Gastroesophageal sphincter (tissue), 4 donors: ENCODE results near the gene HSF4. TPM values are rescaled to one million over a fixed set of nuclear protein-coding genes. Genes with fewer than 3 reads are reported as not detected.

ENCODE experiments used
- ATAC-seq: fragments of 150-250 bp; one replicate; pipeline ENCODE4 v1.9.1; 2016; ENCODE audit warnings: mild to moderate bottlenecking, moderate library complexity
- H3K27ac ChIP-seq, 4 donors: fragments of 200-600 bp; sonication (generic) in 3 of 4; 1 replicate in 3 of 4; 2 replicates in 1 of 4; pipeline ENCODE4 v1.5.1; 2016 to 2019
- H3K27me3 ChIP-seq: fragments of 200-600 bp; sonication (generic); one replicate; pipeline ENCODE4 v1.5.1; 2019
- H3K36me3 ChIP-seq, 2 donors: fragments of 200-600 bp; sonication (generic); one replicate each; pipeline ENCODE4 v1.5.1; 2019; ENCODE audit warnings: control low read depth in 1 of 2
- H3K4me1 ChIP-seq, 3 donors: fragments of 200-600 bp; sonication (generic); 1 replicate in 2 of 3; 2 replicates in 1 of 3; pipeline ENCODE4 v1.5.1; 2016 to 2019; ENCODE audit warnings: control low read depth in 2 of 3
- H3K4me3 ChIP-seq, 2 donors: fragments of 200-600 bp; sonication (generic); one replicate each; pipeline ENCODE4 v1.5.1; 2019; ENCODE audit warnings: mild to moderate bottlenecking in 1 of 2, moderate library complexity in 1 of 2
- H3K9me3 ChIP-seq, 3 donors: fragments of 200-600 bp; sonication (generic); one replicate each; pipeline ENCODE4 v1.5.1; 2017 to 2019; ENCODE audit warnings: control low read depth in 2 of 3
- EP300 ChIP-seq: sonication (generic); formaldehyde crosslinking; IDR thresholded peaks from one replicate; pipeline ENCODE4 v1.6.1; 2017; ENCODE audit warnings: antibody characterized with exemption, mild to moderate bottlenecking
- POLR2A ChIP-seq, 2 donors: fragments of 450-650 bp; IDR thresholded peaks; one replicate each; pipeline ENCODE4 v1.6.1; 2017; ENCODE audit warnings: antibody characterized with exemption in 2 of 2, mild to moderate bottlenecking in 2 of 2, moderate library complexity in 1 of 2
- POLR2AphosphoS5 ChIP-seq: sonication (generic); formaldehyde crosslinking; IDR thresholded peaks from one replicate; pipeline ENCODE4 v1.6.1; 2017; ENCODE audit warnings: antibody characterized with exemption
- WGBS, 2 donors: methylation state at CpG; one replicate each; pipeline ENCODE4 v1.1.5; 2018; ENCODE audit warnings: low coverage in 1 of 2; 5-methylcytosine and 5-hydroxymethylcytosine counted together
- total RNA-seq, 4 donors: library from RNA; depleted of rRNA; stranded (reverse); fragments of >200 nt; gene quantifications; one replicate each; pipeline ENCODE4 v1.1.0, GENCODE V29; 2016
- TF ChIP-seq, protein P1 (sequence below), 4 experiments: fragments of 200-600 bp in 2 of 4; fragments of 450-650 bp in 2 of 4; sonication (generic) in 1 of 4; IDR thresholded peaks; one replicate each; pipeline ENCODE4 v1.5.1; 2017 to 2019; ENCODE audit warnings: antibody characterized with exemption in 4 of 4, mild to moderate bottlenecking in 2 of 4, moderate library complexity in 2 of 4

Gene HSF4
- total RNA-seq, 4 donors from 2014 or later: 7.7 to 110 (median 59.4) TPM

DNA sequence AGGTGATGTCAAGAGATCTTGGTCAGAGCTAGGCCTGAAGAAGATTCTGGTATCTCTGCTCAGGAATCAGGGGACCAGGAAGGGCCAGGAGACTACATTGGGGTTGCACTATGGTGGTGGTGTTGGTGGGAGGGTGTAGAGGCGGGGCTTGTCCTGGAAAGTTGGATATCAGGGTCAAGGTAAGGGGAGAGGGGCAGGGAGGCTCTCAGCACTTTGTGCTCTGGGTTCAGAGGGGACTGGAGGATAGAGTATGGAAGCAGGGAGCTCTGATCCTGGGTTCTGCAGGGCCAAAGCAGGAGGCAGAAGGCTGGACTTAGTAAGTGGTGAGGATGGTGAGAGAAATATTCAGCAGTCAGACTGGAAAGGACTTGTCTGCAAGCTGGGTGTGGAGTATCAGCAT, 8.8 kb downstream of the HSF4 start:
- ATAC-seq: no peak
- peaks cover 0 to 20% of the 10 kb centered on the region in 2 donors for H3K36me3 ChIP-seq
- no peak for TF ChIP-seq POLR2AphosphoS5
- TF ChIP-seq EP300: no peak
- TF ChIP-seq POLR2A (IDR thresholded peaks at IDR 0.05): no peak
- TF ChIP-seq, protein P1, sequence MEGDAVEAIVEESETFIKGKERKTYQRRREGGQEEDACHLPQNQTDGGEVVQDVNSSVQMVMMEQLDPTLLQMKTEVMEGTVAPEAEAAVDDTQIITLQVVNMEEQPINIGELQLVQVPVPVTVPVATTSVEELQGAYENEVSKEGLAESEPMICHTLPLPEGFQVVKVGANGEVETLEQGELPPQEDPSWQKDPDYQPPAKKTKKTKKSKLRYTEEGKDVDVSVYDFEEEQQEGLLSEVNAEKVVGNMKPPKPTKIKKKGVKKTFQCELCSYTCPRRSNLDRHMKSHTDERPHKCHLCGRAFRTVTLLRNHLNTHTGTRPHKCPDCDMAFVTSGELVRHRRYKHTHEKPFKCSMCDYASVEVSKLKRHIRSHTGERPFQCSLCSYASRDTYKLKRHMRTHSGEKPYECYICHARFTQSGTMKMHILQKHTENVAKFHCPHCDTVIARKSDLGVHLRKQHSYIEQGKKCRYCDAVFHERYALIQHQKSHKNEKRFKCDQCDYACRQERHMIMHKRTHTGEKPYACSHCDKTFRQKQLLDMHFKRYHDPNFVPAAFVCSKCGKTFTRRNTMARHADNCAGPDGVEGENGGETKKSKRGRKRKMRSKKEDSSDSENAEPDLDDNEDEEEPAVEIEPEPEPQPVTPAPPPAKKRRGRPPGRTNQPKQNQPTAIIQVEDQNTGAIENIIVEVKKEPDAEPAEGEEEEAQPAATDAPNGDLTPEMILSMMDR (IDR thresholded peaks at IDR 0.05): no peak
- H3K27ac ChIP-seq: peak overlapping the region; percentile 72 to 97 (median 93)
- no peaks in the 10 kb centered on the region for H3K9me3 ChIP-seq
- 75 to 82% methylated on average over 1 of the region's 1 CpG for WGBS, 2 donors
- peaks cover 2 to 96% (median 43%) of the 10 kb centered on the region in 3 donors for H3K4me1 ChIP-seq
- no peaks in the 10 kb centered on the region for H3K27me3 ChIP-seq
- H3K4me3 ChIP-seq: peak overlapping the region; percentile 13 to 57

DNA sequence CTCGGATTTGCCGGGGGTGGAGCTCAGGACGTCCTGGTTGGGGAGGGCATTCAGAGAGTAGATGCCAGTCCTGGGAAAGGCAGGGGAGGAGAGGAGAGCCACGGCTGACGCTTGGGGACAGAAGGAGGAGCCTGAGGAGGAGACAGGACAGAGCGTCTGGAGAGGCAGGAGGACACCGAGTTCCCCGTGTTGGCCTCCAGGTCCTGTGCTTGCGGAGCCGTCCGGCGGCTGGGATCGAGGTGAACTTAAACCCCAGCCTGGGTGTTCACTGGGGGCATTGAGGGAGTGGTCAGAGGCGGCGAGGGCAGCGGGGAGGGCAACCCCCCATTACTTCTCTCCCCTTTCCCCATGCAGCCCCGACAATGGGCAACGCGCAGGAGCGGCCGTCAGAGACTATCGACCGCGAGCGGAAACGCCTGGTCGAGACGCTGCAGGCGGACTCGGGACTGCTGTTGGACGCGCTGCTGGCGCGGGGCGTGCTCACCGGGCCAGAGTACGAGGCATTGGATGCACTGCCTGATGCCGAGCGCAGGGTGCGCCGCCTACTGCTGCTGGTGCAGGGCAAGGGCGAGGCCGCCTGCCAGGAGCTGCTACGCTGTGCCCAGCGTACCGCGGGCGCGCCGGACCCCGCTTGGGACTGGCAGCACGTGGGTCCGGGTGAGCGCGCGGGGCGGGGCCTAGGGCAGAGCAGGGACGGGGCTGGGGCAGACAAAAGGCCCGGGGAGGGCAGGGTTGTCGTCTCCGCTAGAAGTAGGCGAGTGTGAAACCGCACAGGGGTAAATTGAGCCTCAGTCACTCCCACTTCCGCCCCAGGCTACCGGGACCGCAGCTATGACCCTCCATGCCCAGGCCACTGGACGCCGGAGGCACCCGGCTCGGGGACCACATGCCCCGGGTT, 9.5 kb downstream of the HSF4 start:
- H3K27me3 ChIP-seq: no peaks in the 10 kb centered on the region
- peak overlapping the region; percentile 72 to 97 (median 93) for H3K27ac ChIP-seq
- TF ChIP-seq POLR2A (IDR thresholded peaks at IDR 0.05) (peak; percentile 67 to 74), POLR2AphosphoS5 (peak; percentile 89), EP300 (no peak)
- TF ChIP-seq, protein P1 (IDR thresholded peaks at IDR 0.05): peak in 3 of 4 experiments; percentile 36 to 65 (median 38)
- ATAC-seq: peak; percentile 81
- H3K36me3 ChIP-seq: peaks cover 0 to 17% of the 10 kb centered on the region in 2 donors
- 0 to 1% methylated on average over 2 to 14 of the region's 71 CpGs for WGBS, 2 donors
- H3K9me3 ChIP-seq: no peaks in the 10 kb centered on the region
- H3K4me1 ChIP-seq: peaks cover 2 to 96% (median 38%) of the 10 kb centered on the region in 3 donors
- peak overlapping the region; percentile 13 to 57 for H3K4me3 ChIP-seq

DNA sequence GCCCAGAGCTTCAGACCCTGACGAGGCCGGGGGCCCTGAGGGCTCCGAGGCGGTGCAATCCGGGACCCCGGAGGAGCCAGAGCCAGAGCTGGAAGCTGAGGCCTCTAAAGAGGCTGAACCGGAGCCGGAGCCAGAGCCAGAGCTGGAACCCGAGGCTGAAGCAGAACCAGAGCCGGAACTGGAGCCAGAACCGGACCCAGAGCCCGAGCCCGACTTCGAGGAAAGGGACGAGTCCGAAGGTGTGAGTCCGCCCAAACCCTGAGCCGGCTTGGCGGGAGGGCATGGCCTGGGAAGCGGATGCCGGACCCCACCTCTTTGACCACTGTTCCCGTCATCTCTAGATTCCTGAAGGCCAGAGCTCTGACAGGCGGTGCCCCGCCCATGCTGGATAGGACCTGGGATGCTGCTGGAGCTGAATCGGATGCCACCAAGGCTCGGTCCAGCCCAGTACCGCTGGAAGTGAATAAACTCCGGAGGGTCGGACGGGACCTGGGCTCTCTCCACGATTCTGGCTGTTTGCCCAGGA, 10.2 kb downstream of the HSF4 start:
- WGBS, 2 donors: 0 to 100% methylated on average over 1 of the region's 31 CpGs
- Histone ChIP-seq H3K4me1 (peaks cover 2 to 96% (median 31%) of the 10 kb centered on the region in 3 donors), H3K36me3 (peaks cover 0 to 17% of the 10 kb centered on the region in 2 donors), H3K9me3 (no peaks in the 10 kb centered on the region), H3K27ac (peak overlapping the region; percentile 72 to 97 (median 93)), H3K4me3 (peak overlapping the region; percentile 13 to 57), H3K27me3 (no peaks in the 10 kb centered on the region)
- no peak for ATAC-seq
- TF ChIP-seq, protein P1 (IDR thresholded peaks at IDR 0.05): no peak
- TF ChIP-seq EP300 (no peak), POLR2AphosphoS5 (no peak), POLR2A (IDR thresholded peaks at IDR 0.05) (no peak)

DNA sequence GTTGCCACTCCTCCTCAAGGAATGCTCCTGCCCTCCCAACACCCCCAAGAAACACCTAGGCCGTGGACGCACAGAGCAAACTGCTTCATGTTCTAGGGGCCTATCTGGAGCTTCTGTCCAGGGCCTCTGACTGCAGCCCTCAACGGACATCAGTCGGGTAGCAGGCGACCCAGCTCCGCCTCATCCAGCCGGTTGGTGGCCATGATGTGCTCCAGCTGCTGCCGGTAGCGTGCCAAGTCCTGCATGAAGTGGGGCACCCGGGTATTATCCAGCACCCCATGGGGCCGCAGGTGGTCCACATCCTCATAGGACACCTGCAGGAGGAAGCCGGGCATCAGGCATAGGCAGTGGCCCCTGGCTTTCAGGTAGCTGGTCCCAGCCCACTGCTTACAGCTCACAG, 12.1 kb downstream of the HSF4 start:
- peaks cover 2 to 96% (median 25%) of the 10 kb centered on the region in 3 donors for H3K4me1 ChIP-seq
- peaks cover 0 to 17% of the 10 kb centered on the region in 2 donors for H3K36me3 ChIP-seq
- no peak overlapping the region for H3K4me3 ChIP-seq
- no peak for TF ChIP-seq POLR2A (IDR thresholded peaks at IDR 0.05)
- no peak for TF ChIP-seq EP300
- no peak for TF ChIP-seq POLR2AphosphoS5
- TF ChIP-seq, protein P1 (IDR thresholded peaks at IDR 0.05): no peak
- no peaks in the 10 kb centered on the region for H3K27me3 ChIP-seq
- 88% methylated on average over 5 of the region's 12 CpGs; no CpG with 5 or more reads in 1 of the 2 donors for WGBS, 2 donors
- H3K9me3 ChIP-seq: no peaks in the 10 kb centered on the region
- ATAC-seq: no peak
- no peak overlapping the region for H3K27ac ChIP-seq
